PC-9 (cell line): ENCODE results near the gene BCL2. TPM values are rescaled to one million over a fixed set of nuclear protein-coding genes. Genes with fewer than 3 reads are reported as not detected.

Experiments used
- BruUV-seq: library from RNA; stranded (reverse); fragments of 400-500 nt; replicated peaks from 2 replicates; lab custom pipeline; 2021; lab: Mats Ljungman, UMichigan
- CTCF ChIA-PET: fragments of 300-600 bp; sonication (Branson Sonifier 250); formaldehyde crosslinking; loops from one replicate; lab custom pipeline; 2022; ENCODE audit warnings: antibody characterized with exemption; lab: Charles Lee
- POLR2A ChIA-PET: fragments of 300-600 bp; sonication (Branson Sonifier 250); formaldehyde crosslinking; loops from one replicate; lab custom pipeline; 2022; ENCODE audit warnings: antibody characterized with exemption; ENCODE audit not compliant: unreplicated experiment; lab: Charles Lee
- DNase-seq, 2 experiments: peaks; one replicate each; pipeline versions ENCODE4 v3.0.0 to v3.0.0-alpha.2; 2015 to 2022; ENCODE audit warnings: mixed read lengths in 1 of 2
- H2AFZ ChIP-seq: fragments of 200-600 bp; sonication (generic); 2 replicates; pipeline ENCODE4 v1.8.1; 2017; ENCODE audit warnings: antibody characterized with exemption
- H3F3A ChIP-seq: fragments of 200-600 bp; sonication (generic); 2 replicates; pipeline ENCODE4 v1.8.1; 2017; ENCODE audit warnings: antibody characterized with exemption, mild to moderate bottlenecking, low read depth; ENCODE audit not compliant: insufficient read depth
- H3K27ac ChIP-seq: fragments of 200-600 bp; sonication (generic); 2 replicates; pipeline ENCODE4 v1.6.1; 2016; ENCODE audit warnings: mixed run types
- H3K27me3 ChIP-seq: fragments of 200-600 bp; sonication (generic); 2 replicates; pipeline ENCODE4 v1.6.1; 2016; ENCODE audit warnings: low read depth, mixed run types; ENCODE audit not compliant: insufficient read depth
- H3K36me3 ChIP-seq: fragments of 200-600 bp; sonication (generic); 2 replicates; pipeline ENCODE4 v1.6.1; 2016; ENCODE audit warnings: low read depth, mixed run types
- H3K4me1 ChIP-seq: fragments of 200-600 bp; sonication (generic); replicated peaks from 2 replicates; pipeline ENCODE4 v1.6.1; 2016; ENCODE audit warnings: mixed run types; ENCODE audit not compliant: insufficient read depth
- H3K4me2 ChIP-seq: fragments of 200-600 bp; sonication (generic); 2 replicates; pipeline ENCODE4 v1.6.1; 2017; ENCODE audit warnings: mixed run types
- H3K4me3 ChIP-seq: fragments of 200-600 bp; sonication (generic); 2 replicates; pipeline ENCODE4 v1.6.1; 2016; ENCODE audit warnings: mixed run types
- H3K79me2 ChIP-seq: fragments of 200-600 bp; sonication (generic); 2 replicates; pipeline ENCODE4 v1.6.1; 2017; ENCODE audit warnings: low read depth, mixed run types
- H3K9me2 ChIP-seq: fragments of 200-600 bp; sonication (generic); 2 replicates; pipeline ENCODE4 v1.8.1; 2017; ENCODE audit warnings: mild to moderate bottlenecking; ENCODE audit not compliant: insufficient read depth
- H3K9me3 ChIP-seq: fragments of 200-600 bp; sonication (generic); 2 replicates; pipeline ENCODE4 v1.8.1; 2016; ENCODE audit warnings: low read depth; ENCODE audit not compliant: insufficient read depth
- H4K20me1 ChIP-seq: fragments of 200-600 bp; sonication (generic); 2 replicates; pipeline ENCODE4 v1.8.1; 2017; ENCODE audit not compliant: insufficient read depth
- CTCF ChIP-seq: fragments of 200-600 bp; sonication (generic); conservative IDR thresholded peaks from 2 replicates; pipeline ENCODE4 v1.6.1; 2017; ENCODE audit warnings: mixed run types, antibody characterized with exemption, mild to moderate bottlenecking, moderate library complexity
- EZH2 ChIP-seq: fragments of 200-600 bp; sonication (generic); IDR thresholded peaks from 2 replicates; pipeline ENCODE4 v1.8.0; 2017; ENCODE audit warnings: antibody characterized with exemption, low read depth
- intact Hi-C: fragments of 100-400 bp; cut with micrococcal nuclease; formaldehyde crosslinking; loops from one replicate; pipeline ENCODE4 v1.10.0; 2022; ENCODE audit not compliant: unreplicated experiment
- total RNA-seq: library from RNA; stranded (reverse); gene quantifications from 2 replicates; pipeline ENCODE4 v1.2.3, GENCODE V29; 2021

The BCL2 gene
- total RNA-seq, 1 experiment from 2014 or later = 2.0 TPM

GRCh38 chr18:63260380-63260754, 59.2 kb downstream of the BCL2 start:
- H3K4me3 ChIP-seq = no peak overlapping the region
- no peak overlapping the region for H3K27ac ChIP-seq
- H3F3A ChIP-seq = no peaks in the 10 kb centered on the region
- BruUV-seq = no TSS peak
- CTCF ChIA-PET = interaction anchor here (0.6 kb wide), 1 partner anchor 46 kb away, joined by 3 read pairs; no protein-coding TSS in a partner anchor
- no peaks in the 10 kb centered on the region for H3K9me3 ChIP-seq
- no peak overlapping the region for H3K4me2 ChIP-seq
- no peaks in the 10 kb centered on the region for H3K4me1 ChIP-seq
- no peaks in the 10 kb centered on the region for H3K79me2 ChIP-seq
- 0 out of 2 replicates have a peak, but pooled peaks cover 3% of the 10 kb centered on the region for H3K9me2 ChIP-seq
- no peaks in the 10 kb centered on the region for H3K36me3 ChIP-seq
- H4K20me1 ChIP-seq = no peaks in the 10 kb centered on the region
- POLR2A ChIA-PET = no interaction called here
- TF ChIP-seq CTCF (no peak), EZH2 (no peak)
- no peak for DNase-seq
- H3K27me3 ChIP-seq = no peaks in the 10 kb centered on the region
- no peak overlapping the region for H2AFZ ChIP-seq
- intact Hi-C loops = no loop called here

- no peak for DNase-seq
- Histone ChIP-seq H3K4me2 (no peak overlapping the region), H3K4me1 (no peaks in the 10 kb centered on the region), H3K4me3 (no peak overlapping the region), H3K9me2 (0 out of 2 replicates have a peak, but pooled peaks cover 3% of the 10 kb centered on the region), H3F3A (no peaks in the 10 kb centered on the region), H4K20me1 (no peaks in the 10 kb centered on the region), H3K9me3 (no peaks in the 10 kb centered on the region), H3K36me3 (no peaks in the 10 kb centered on the region), H2AFZ (no peak overlapping the region), H3K27ac (no peak overlapping the region), H3K27me3 (no peaks in the 10 kb centered on the region), H3K79me2 (no peaks in the 10 kb centered on the region)
- TF ChIP-seq EZH2 (no peak), CTCF (no peak)
- BruUV-seq = no TSS peak
- POLR2A ChIA-PET = no interaction called here
- CTCF ChIA-PET = no interaction called here
- intact Hi-C loops = no loop called here
Observed at GRCh38 chr18:63259567-63260379, 59.8 kb downstream of the BCL2 start.

DNA sequence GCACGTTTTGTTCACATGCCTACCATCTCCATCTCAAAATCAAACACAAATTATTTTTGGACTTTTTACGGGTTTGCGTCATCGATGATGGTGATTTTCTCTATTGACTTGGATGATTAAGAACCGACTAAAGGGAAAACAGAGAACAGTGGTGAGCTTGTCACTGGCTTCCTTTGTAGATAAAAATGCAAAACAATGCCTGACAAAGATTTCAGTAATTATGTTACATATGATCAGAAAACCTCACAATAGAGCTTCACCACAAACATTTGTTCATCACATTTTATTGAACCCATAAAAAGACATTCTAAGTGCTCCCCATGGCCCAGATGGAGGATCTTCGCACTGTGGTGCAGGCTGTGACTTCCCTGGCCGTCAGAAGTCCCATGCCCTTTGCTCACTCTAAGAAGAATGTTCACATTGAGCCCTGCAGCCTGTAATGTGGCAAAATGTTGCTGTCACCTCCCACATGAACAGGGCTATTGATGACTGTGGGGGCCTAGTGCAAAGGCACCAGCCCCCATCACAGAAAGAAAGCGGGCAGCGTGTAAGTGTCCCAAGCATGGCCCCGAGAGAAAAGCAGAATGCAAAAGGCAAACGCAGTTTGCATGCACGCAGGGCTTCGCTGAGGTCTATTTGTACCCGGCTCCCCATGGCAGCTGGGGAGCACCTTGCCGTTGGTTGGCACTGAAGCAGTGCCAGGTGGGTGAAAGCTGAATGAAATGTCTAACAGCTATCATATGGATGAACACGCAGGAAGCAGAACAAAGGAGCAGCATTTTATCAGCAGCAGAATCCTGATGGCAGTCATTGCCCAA, 60.6 kb downstream of the BCL2 start:
- intact Hi-C loops = no loop called here
- CTCF ChIA-PET = no interaction called here
- no peak overlapping the region for H3K4me2 ChIP-seq

More for the DNA sequence above, 60.6 kb downstream of the BCL2 start:
- H3K4me3 ChIP-seq = no peak overlapping the region
- H3K27ac ChIP-seq = no peak overlapping the region
- H3K9me3 ChIP-seq = no peaks in the 10 kb centered on the region
- no TSS peak for BruUV-seq
- no peaks in the 10 kb centered on the region for H3K36me3 ChIP-seq
- POLR2A ChIA-PET = no interaction called here
- no peak overlapping the region for H2AFZ ChIP-seq
- H3K9me2 ChIP-seq = 0 out of 2 replicates have a peak, but pooled peaks cover 3% of the 10 kb centered on the region
- H3K4me1 ChIP-seq = no peaks in the 10 kb centered on the region
- no peak for DNase-seq
- no peaks in the 10 kb centered on the region for H3K27me3 ChIP-seq
- no peaks in the 10 kb centered on the region for H4K20me1 ChIP-seq
- TF ChIP-seq CTCF (no peak), EZH2 (no peak)
- H3F3A ChIP-seq = no peaks in the 10 kb centered on the region
- H3K79me2 ChIP-seq = no peaks in the 10 kb centered on the region
